Right lobe of liver (tissue), 4 donors: ENCODE results near the gene ERCC6.

Source experiments
- CTCF ChIP-seq, 4 donors: fragments of 200-600 bp in 3 of 4; fragments of 450-650 bp in 1 of 4; IDR thresholded peaks; one replicate each; pipeline versions ENCODE4 v1.5.1 to v1.8.0; 2016 to 2022; ENCODE audit warnings: antibody characterized with exemption in 4 of 4, mild to moderate bottlenecking in 2 of 4
- POLR2A ChIP-seq: fragments of 450-650 bp; IDR thresholded peaks from one replicate; pipeline ENCODE4 v1.6.1; 2017; ENCODE audit warnings: antibody characterized with exemption, mild to moderate bottlenecking
- donor health status: DM: no; HTN: no; CAD: no.
- donor health status: DM: no; HTN: no; CAD: no.
- donor health status: DM: no; HTN: yes; CAD: no.

- TF ChIP-seq CTCF (IDR thresholded peaks at IDR 0.05) (peak in 2 of 4 donors; percentile 4 to 15), POLR2A (peak; percentile 82)
Measured at GRCh38 chr10:49538381-49539319, at the start of gene ERCC6.
